ENCODE data around the gene R3HDML.

- TF ChIP-seq CTCF (IDR thresholded peaks at IDR 0.05; ENCODE audit: low read length) (no peak), EZH2 (IDR thresholded peaks at IDR 0.05; ENCODE audit: borderline replicate concordance, low read length) (no peak)
These were observed 12.5 kb downstream of the R3HDML start for GRCh38 chr20:44349349-44349748.
